Astrocyte of the cerebellum (primary cell): Measurements from ENCODE around the gene ITPKA.
A peak's percentile ranks its signal among the peaks of the same experiment; 100 is the strongest.

Experiments used
- DNase-seq: peaks from one replicate; pipeline ENCODE4 v3.0.0-alpha.2; 2011; ENCODE audit warnings: low read depth
- H3K4me3 ChIP-seq: 2 replicates; pipeline ENCODE4 v1.5.1; 2011; ENCODE audit warnings: mild to moderate bottlenecking, low read depth, low read length, moderate library complexity
- CTCF ChIP-seq: IDR thresholded peaks from 2 replicates; pipeline ENCODE4 v1.5.1; 2012; ENCODE audit warnings: low read length, low read depth, moderate library complexity, mild to moderate bottlenecking; ENCODE audit errors: missing control alignments
- in situ Hi-C: cut with HindIII; loops from 2 replicates; pipeline ENCODE4 v1.10.0; 2017; ENCODE audit warnings: low sequenced_read_pairs

The ITPKA gene

DNA sequence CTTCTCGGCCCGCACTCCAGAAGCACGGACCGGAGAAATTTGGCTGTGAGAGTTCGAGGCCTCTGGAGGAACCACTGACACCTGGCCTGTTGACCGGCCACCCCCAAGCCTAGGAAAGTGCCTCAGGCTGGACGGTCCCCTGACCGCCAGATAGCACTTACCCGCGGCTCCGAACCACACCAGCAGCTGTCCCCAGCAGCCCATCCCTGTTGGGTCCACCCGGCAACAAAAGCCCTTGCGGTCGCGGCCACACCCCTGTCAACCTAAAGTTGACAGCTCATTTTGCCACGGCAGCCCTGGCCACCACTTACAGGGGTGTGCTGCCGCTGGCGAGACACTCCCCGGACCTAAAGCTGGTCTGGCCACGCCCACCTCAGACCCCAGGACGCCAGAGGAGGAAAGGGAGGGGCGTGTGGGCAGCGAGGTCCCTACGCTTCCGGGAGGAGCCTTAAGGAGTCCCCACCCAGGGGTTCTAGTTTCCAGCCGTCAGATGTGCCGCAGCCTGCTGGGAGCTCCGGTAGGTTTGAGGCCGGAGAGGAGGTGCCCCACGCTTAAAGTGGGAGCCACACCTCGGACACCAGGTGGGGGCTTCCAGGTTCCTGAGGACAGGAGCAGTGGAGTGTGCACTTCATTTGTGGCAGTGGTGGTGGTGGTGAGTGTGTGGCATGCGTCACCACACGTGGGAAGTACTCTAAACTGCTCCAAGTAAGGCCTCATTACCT, 20.0 kb downstream of the ITPKA start, which contains the start of gene LTK:
Gene LTK, minus strand, starts transcription at position 322 of the 722 bp plus-strand sequence. Its CDS starts 118 bp downstream, at position 204.
- TF ChIP-seq CTCF: no peak

GRCh38 chr15:41517895-41518449, 24.3 kb downstream of the ITPKA start:
- in situ Hi-C loops: no loop called here
- no peak for DNase-seq
- H3K4me3 ChIP-seq: no peak overlapping the region
- TF ChIP-seq CTCF: no peak

More for the DNA sequence above, 20.0 kb downstream of the ITPKA start, which contains the start of gene LTK:
- peak within 1 kb of the TSS; percentile 28 for H3K4me3 ChIP-seq
- in situ Hi-C loops: no loop called here
- DNase-seq: no peak

DNA sequence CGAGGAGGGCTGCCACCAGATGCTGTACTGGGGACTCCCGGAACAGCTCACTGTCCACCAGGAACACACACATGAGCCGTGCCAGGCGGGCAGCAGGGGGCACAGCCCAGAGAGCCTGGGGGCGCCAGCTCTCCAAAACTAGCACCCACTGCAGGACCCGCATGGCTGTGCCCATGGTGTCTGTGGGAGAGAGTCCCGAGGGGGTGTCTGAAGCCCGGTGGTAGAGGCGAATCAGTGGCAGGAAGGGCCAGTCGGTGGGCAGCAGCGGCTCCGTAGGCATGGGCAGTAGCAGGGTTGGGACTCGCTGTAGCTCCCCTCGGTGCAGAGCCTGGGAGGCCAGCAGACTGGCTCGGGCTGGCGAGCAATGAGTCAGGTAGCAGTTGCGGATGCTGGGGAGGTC, 27.0 kb downstream of the ITPKA start:
- no peak for DNase-seq
- no peak for TF ChIP-seq CTCF
- in situ Hi-C loops: no loop called here
- no peak overlapping the region for H3K4me3 ChIP-seq

DNA sequence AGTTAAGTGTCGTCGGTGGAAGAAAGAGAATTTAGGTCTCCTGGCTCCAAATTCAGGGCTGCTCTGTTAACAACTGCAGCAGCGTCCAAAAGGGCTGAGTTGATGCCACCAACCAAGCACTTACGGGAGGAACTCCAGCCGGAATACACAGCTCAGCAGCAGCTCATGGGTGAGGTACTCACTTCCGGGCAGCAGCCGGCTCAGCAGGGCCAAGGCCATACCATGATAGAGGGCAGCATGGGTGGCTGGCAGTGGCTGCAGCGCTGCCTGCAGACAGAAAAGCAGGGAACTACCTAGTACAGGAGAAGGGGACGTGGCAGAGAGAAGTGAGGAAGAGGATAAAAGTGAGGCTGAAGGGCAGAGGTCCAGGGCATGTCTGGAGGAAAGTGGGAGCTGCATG, 27.9 kb downstream of the ITPKA start:
- no peak for DNase-seq
- in situ Hi-C loops: no loop called here
- H3K4me3 ChIP-seq: no peak overlapping the region
- TF ChIP-seq CTCF: no peak

- H3K4me3 ChIP-seq: no peak overlapping the region
- no peak for DNase-seq
- no peak for TF ChIP-seq CTCF
- in situ Hi-C loops: no loop called here
Measured at GRCh38 chr15:41523097-41523496, 29.4 kb downstream of the ITPKA start.

DNA sequence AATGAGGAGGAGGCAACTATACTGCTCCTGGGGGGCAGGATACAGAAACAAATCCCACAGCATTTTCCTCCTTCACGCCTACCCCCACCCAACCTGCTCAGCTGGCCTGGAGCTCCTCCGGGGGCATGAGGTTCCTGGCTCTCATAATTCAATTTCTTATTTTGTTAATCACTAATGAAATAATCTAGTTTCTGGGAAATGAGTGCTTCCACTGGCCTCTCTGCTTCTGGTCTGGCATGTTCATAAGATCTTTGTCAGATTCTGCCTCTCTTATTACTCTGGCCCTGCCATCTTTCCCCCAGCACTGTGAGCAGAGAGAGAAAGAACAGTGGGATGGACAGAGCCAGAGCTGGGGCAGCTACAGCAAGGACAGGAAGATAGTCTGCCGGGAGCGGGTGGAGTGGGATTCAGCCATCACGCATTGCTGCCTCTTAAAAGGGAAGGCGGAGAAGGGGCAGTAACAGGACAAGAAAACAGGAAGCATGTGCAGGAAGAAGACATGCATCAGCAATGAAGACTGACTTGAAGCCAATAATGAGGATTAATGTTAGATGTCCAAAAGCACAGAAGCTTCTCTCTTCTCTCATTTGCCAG, 36.8 kb downstream of the ITPKA start:
- TF ChIP-seq CTCF: no peak
- no peak overlapping the region for H3K4me3 ChIP-seq
- in situ Hi-C loops: no loop called here
- no peak for DNase-seq
